K562 (cell line): ENCODE measurements around the gene RPS27. TPM values are rescaled to one million over a fixed set of nuclear protein-coding genes. Genes with fewer than 3 reads are reported as not detected.
A peak's percentile ranks its signal among the peaks of the same experiment; 100 is the strongest.

Experiments
- BRD9 ChIP-seq: fragments of 450-650 bp; IDR thresholded peaks from 2 replicates; pipeline ENCODE4 v1.6.1; 2018; ENCODE audit warnings: low read depth; ENCODE audit not compliant: partially characterized antibody
- FOXK2 ChIP-seq, 2 experiments: fragments of 450-650 bp; IDR thresholded peaks in 1 of 2; conservative IDR thresholded peaks in 1 of 2; 2 replicates each; pipeline ENCODE4 v1.6.1; 2016; ENCODE audit warnings: low read depth in 2 of 2, mild to moderate bottlenecking in 1 of 2
- GTF2E2 ChIP-seq: fragments of 200-800 bp; sonication (Bioruptor generic); IDR thresholded peaks from 2 replicates; pipeline ENCODE4 v1.6.1; 2016; ENCODE audit warnings: missing genetic modification characterization, missing compliant biosample characterization
- NFATC3 ChIP-seq: fragments of 450-650 bp; IDR thresholded peaks from 2 replicates; pipeline ENCODE4 v1.6.1; 2017; ENCODE audit warnings: mild to moderate bottlenecking
- PTRF ChIP-seq: fragments of 450-650 bp; IDR thresholded peaks from 2 replicates; pipeline ENCODE4 v1.6.1; 2016; ENCODE audit warnings: mild to moderate bottlenecking, missing genetic modification characterization, missing compliant biosample characterization
- TGIF2 ChIP-seq: sonication (generic); formaldehyde crosslinking; IDR thresholded peaks from 2 replicates; pipeline ENCODE4 v1.8.1; 2022; ENCODE audit warnings: mild to moderate bottlenecking, missing genetic modification reagents, moderate library complexity
- polyA plus RNA-seq, 8 experiments: library from polyadenylated mRNA; depleted of rRNA in 4 of 8; stranded (reverse) in 5 of 8; unstranded in 3 of 8; fragments of >200 nt; fragmentation: Nextera tagmentation in 2 of 8; fragmentation: Illumina TruSeq in 1 of 8; extraction: Ambion mirVana in 2 of 8; extraction: Trizol in 1 of 8; gene quantifications; 2 replicates each; pipeline versions ENCODE4 v1.2.1 to v1.2.3, GENCODE V29; 2011 to 2014; ENCODE audit warnings: inconsistent platforms in 1 of 8, missing spikeins in 1 of 8
- total RNA-seq, 7 experiments: library from RNA; depleted of rRNA in 6 of 7; stranded (reverse); fragments of >200 nt in 6 of 7; fragmentation: Illumina TruSeq in 2 of 7; extraction: Trizol in 2 of 7; gene quantifications; 2 replicates each; pipeline versions ENCODE4 v1.2.1 to v1.2.3, GENCODE V29; 2011 to 2021; ENCODE audit warnings: low replicate concordance in 1 of 7
- TF ChIP-seq, protein P1 (sequence below): fragments of 450-650 bp; formaldehyde crosslinking; IDR thresholded peaks from 2 replicates; pipeline ENCODE4 v1.4.0; 2020; ENCODE audit warnings: mild to moderate bottlenecking, moderate library complexity
- TF ChIP-seq, protein P2 (sequence below): fragments of 450-650 bp; IDR thresholded peaks from 2 replicates; pipeline ENCODE4 v1.6.1; 2017; ENCODE audit warnings: antibody characterized with exemption, mild to moderate bottlenecking
- TF ChIP-seq, protein P3 (sequence below): conservative IDR thresholded peaks from 2 replicates; pipeline ENCODE4 v1.6.1; 2011; ENCODE audit warnings: low read depth, mild to moderate bottlenecking, low read length; ENCODE audit not compliant: control insufficient read depth
- TF ChIP-seq, protein P4 (sequence below): fragments of 250-450 bp; sonication (Bioruptor Pico); IDR thresholded peaks from 2 replicates; pipeline ENCODE4 v1.8.0; 2022; ENCODE audit warnings: inconsistent platforms, mild to moderate bottlenecking, moderate library complexity, borderline replicate concordance

Gene RPS27
- total and polyA plus RNA-seq, 9 of the 15 experiments (the other 6 are each of a cell fraction or from before 2014, with no cell fraction given), result 2,091 to 9,377 (median 6,706) TPM

DNA sequence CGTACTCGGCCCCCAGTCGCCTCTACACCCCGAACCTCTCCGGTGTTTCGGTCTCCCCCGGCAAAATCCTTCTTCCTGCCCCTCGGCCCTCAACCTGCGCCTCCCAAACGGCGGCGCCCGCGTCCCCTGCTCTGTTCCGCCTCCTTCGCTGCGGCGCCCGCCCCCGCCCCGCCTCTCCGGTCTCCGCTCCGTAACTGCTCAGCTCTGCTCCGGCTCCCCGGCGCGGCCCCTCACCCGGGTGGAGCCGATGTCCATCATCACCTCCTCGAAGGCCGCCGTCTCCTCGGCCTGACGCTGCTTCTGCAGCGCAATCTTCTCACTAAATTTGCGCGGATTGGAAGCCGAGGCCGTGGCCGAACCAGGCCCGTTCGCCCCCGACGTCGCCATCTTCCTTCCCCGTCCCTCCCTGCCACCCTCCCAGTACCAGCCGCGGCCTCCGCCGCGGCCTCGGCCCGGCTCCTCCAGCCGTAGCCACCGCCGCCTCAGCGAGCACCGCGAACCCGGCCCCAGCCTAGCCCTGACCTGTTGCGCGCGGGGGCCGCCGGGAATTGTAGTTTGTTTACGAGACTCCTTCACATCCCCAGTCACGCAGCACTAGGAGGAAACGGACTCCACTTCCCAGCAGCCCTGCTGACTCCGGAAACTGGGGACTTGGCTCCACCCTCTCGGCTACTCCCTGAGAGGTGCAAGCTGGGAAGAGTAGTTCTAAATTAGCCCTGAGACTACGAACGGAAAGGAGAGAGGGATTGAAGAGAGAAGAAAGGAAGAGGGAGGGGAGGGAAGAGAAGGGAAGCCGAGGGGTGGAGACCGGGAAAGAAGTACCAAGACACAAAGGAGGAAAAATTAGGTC is 32.2 kb upstream of the RPS27 start, which contains the start of gene CRTC2 (continued):
- TF ChIP-seq, protein P1, sequence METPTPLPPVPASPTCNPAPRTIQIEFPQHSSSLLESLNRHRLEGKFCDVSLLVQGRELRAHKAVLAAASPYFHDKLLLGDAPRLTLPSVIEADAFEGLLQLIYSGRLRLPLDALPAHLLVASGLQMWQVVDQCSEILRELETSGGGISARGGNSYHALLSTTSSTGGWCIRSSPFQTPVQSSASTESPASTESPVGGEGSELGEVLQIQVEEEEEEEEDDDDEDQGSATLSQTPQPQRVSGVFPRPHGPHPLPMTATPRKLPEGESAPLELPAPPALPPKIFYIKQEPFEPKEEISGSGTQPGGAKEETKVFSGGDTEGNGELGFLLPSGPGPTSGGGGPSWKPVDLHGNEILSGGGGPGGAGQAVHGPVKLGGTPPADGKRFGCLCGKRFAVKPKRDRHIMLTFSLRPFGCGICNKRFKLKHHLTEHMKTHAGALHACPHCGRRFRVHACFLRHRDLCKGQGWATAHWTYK, result peak; percentile 82; the same call in 1 of the 2 replicates
- TF ChIP-seq TGIF2 (CRISPR knock-in tag) (no peak), GTF2E2 (no peak), BRD9 (peak; percentile 38), FOXK2 (conservative IDR thresholded peaks at IDR 0.05 in 1 of 2, IDR thresholded peaks at IDR 0.05 in 1 of 2; ENCODE audit: low read depth in 2 of 2) (peak; percentile 90 to 92), PTRF (tag) (no peak), NFATC3 (no peak)
- TF ChIP-seq, protein P2, sequence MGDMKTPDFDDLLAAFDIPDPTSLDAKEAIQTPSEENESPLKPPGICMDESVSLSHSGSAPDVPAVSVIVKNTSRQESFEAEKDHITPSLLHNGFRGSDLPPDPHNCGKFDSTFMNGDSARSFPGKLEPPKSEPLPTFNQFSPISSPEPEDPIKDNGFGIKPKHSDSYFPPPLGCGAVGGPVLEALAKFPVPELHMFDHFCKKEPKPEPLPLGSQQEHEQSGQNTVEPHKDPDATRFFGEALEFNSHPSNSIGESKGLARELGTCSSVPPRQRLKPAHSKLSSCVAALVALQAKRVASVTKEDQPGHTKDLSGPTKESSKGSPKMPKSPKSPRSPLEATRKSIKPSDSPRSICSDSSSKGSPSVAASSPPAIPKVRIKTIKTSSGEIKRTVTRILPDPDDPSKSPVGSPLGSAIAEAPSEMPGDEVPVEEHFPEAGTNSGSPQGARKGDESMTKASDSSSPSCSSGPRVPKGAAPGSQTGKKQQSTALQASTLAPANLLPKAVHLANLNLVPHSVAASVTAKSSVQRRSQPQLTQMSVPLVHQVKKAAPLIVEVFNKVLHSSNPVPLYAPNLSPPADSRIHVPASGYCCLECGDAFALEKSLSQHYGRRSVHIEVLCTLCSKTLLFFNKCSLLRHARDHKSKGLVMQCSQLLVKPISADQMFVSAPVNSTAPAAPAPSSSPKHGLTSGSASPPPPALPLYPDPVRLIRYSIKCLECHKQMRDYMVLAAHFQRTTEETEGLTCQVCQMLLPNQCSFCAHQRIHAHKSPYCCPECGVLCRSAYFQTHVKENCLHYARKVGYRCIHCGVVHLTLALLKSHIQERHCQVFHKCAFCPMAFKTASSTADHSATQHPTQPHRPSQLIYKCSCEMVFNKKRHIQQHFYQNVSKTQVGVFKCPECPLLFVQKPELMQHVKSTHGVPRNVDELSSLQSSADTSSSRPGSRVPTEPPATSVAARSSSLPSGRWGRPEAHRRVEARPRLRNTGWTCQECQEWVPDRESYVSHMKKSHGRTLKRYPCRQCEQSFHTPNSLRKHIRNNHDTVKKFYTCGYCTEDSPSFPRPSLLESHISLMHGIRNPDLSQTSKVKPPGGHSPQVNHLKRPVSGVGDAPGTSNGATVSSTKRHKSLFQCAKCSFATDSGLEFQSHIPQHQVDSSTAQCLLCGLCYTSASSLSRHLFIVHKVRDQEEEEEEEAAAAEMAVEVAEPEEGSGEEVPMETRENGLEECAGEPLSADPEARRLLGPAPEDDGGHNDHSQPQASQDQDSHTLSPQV, result peak; percentile 93
- TF ChIP-seq, protein P3, sequence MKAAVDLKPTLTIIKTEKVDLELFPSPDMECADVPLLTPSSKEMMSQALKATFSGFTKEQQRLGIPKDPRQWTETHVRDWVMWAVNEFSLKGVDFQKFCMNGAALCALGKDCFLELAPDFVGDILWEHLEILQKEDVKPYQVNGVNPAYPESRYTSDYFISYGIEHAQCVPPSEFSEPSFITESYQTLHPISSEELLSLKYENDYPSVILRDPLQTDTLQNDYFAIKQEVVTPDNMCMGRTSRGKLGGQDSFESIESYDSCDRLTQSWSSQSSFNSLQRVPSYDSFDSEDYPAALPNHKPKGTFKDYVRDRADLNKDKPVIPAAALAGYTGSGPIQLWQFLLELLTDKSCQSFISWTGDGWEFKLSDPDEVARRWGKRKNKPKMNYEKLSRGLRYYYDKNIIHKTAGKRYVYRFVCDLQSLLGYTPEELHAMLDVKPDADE, result peak; percentile 100
- TF ChIP-seq, protein P4, sequence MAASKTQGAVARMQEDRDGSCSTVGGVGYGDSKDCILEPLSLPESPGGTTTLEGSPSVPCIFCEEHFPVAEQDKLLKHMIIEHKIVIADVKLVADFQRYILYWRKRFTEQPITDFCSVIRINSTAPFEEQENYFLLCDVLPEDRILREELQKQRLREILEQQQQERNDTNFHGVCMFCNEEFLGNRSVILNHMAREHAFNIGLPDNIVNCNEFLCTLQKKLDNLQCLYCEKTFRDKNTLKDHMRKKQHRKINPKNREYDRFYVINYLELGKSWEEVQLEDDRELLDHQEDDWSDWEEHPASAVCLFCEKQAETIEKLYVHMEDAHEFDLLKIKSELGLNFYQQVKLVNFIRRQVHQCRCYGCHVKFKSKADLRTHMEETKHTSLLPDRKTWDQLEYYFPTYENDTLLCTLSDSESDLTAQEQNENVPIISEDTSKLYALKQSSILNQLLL (CRISPR knock-in tag), result no peak
- TF ChIP-seq, all 486 proteins: peak for 140
